CD4-positive, alpha-beta T cell (primary cell): ENCODE measurements around the gene ACP4. TPM values are rescaled to one million over a fixed set of nuclear protein-coding genes. Genes with fewer than 3 reads are reported as not detected.
A peak's percentile ranks its signal among the peaks of the same experiment; 100 is the strongest.

Experiments
- ATAC-seq: fragments of 200-7000 bp; cut with Tn5 transposase; one replicate; pipeline ENCODE4 v1.10.0; 2022; ENCODE audit warnings: mild to moderate bottlenecking; ENCODE audit not compliant: poor library complexity
- CTCF ChIA-PET: fragments of 350-600 bp; sonication (Branson Sonifier 250); formaldehyde crosslinking; loops from one replicate; lab custom pipeline; 2021; ENCODE audit warnings: antibody characterized with exemption, inconsistent platforms; lab: Charles Lee
- POLR2A ChIA-PET: fragments of 350-600 bp; sonication (Branson Sonifier 250); formaldehyde crosslinking; loops from one replicate; lab custom pipeline; 2021; ENCODE audit warnings: antibody characterized with exemption, inconsistent platforms; lab: Charles Lee
- DNase-seq, 14 experiments: peaks; one replicate each; pipeline ENCODE4 v3.0.0-alpha.2; 2013 to 2020; ENCODE audit warnings: mixed read lengths in 2 of 14
- H3K27ac ChIP-seq, 2 donors: one replicate each; pipeline versions ENCODE4 v1.5.1 to v1.7.0; 2013; ENCODE audit warnings: low read length in 2 of 2, low read depth in 1 of 2, mild to moderate bottlenecking in 1 of 2
- H3K27me3 ChIP-seq, 2 experiments: 1 replicate in 1 of 2; 2 replicates in 1 of 2; pipeline versions ENCODE4 v1.6.1 to v1.7.0; 2013; ENCODE audit warnings: low read length in 2 of 2, control low read depth in 1 of 2, mild to moderate bottlenecking in 1 of 2, moderate library complexity in 1 of 2; ENCODE audit not compliant: insufficient read depth in 2 of 2, control insufficient read depth in 1 of 2
- H3K36me3 ChIP-seq: one replicate; pipeline ENCODE4 v1.6.1; 2013; ENCODE audit warnings: low read length, control low read depth; ENCODE audit not compliant: insufficient read depth
- H3K4me1 ChIP-seq: one replicate; pipeline ENCODE4 v1.6.1; 2013; ENCODE audit warnings: low read length, control low read depth; ENCODE audit not compliant: insufficient read depth
- H3K4me3 ChIP-seq: one replicate; pipeline ENCODE4 v1.5.1; 2013; ENCODE audit warnings: mild to moderate bottlenecking, low read length, moderate library complexity
- H3K9me3 ChIP-seq, 2 experiments: 1 replicate in 1 of 2; 2 replicates in 1 of 2; pipeline versions ENCODE4 v1.6.1 to v1.7.0; 2013; ENCODE audit warnings: low read length in 2 of 2, mild to moderate bottlenecking in 2 of 2, control low read depth in 1 of 2, moderate library complexity in 1 of 2; ENCODE audit not compliant: control insufficient read depth in 1 of 2, insufficient read depth in 1 of 2
- H3K27ac Mint-ChIP-seq: one replicate; pipeline ENCODE4 v1.8.0; 2020; ENCODE audit warnings: mixed read lengths
- H3K27me3 Mint-ChIP-seq: one replicate; pipeline ENCODE4 v1.8.0; 2021; ENCODE audit warnings: mixed read lengths
- H3K36me3 Mint-ChIP-seq: one replicate; pipeline ENCODE4 v1.8.0; 2021; ENCODE audit warnings: low read depth, mixed read lengths
- H3K4me1 Mint-ChIP-seq: one replicate; pipeline ENCODE4 v1.8.0; 2021; ENCODE audit warnings: low read depth, mixed read lengths
- H3K4me3 Mint-ChIP-seq: one replicate; pipeline ENCODE4 v1.8.0; 2020; ENCODE audit warnings: mild to moderate bottlenecking, mixed read lengths
- H3K9me3 Mint-ChIP-seq: one replicate; pipeline ENCODE4 v1.8.0; 2020; ENCODE audit warnings: mixed read lengths
- intact Hi-C, 2 experiments: fragments of 100-400 bp; cut with DNase I in 1 of 2; cut with micrococcal nuclease in 1 of 2; formaldehyde crosslinking; loops; one replicate each; pipeline versions ENCODE4 v1.15.1 to v1.9.0; 2023 to 2025; cut with DNase I, micrococcal nuclease
- total RNA-seq, 174 experiments: library from RNA in 2 of 174; stranded (reverse) in 2 of 174; gene quantifications; one replicate each; pipeline ENCODE4 v1.2.3 and lab custom pipeline; 2021 to 2026
- TF ChIP-seq, protein P1 (sequence below): fragments of 200-600 bp; IDR thresholded peaks from one replicate; pipeline ENCODE4 v1.8.0; 2022; ENCODE audit warnings: antibody characterized with exemption, mild to moderate bottlenecking

The ACP4 gene
- total RNA-seq, 2 experiments from 2014 or later = not detected

- ChIA-PET POLR2A (no interaction called here), CTCF (interaction anchor here (1.4 kb wide), 1 partner anchor 126 kb away, joined by 3 read pairs; no protein-coding TSS in a partner anchor)
- Mint-ChIP-seq H3K4me1 (peaks cover 9% of the 10 kb centered on the region), H3K4me3 (no peak overlapping the region), H3K9me3 (no peaks in the 10 kb centered on the region), H3K27me3 (no peaks in the 10 kb centered on the region), H3K27ac (no peak overlapping the region), H3K36me3 (peaks cover 30% of the 10 kb centered on the region)
- Histone ChIP-seq H3K4me1 (peaks cover 15% of the 10 kb centered on the region), H3K27ac (no peak overlapping the region), H3K4me3 (no peak overlapping the region), H3K27me3 (no peaks in the 10 kb centered on the region), H3K9me3 (no peaks in the 10 kb centered on the region), H3K36me3 (peaks cover 28% of the 10 kb centered on the region)
- DNase-seq (no peak), ATAC-seq (peak; percentile 13)
- TF ChIP-seq, protein P1, sequence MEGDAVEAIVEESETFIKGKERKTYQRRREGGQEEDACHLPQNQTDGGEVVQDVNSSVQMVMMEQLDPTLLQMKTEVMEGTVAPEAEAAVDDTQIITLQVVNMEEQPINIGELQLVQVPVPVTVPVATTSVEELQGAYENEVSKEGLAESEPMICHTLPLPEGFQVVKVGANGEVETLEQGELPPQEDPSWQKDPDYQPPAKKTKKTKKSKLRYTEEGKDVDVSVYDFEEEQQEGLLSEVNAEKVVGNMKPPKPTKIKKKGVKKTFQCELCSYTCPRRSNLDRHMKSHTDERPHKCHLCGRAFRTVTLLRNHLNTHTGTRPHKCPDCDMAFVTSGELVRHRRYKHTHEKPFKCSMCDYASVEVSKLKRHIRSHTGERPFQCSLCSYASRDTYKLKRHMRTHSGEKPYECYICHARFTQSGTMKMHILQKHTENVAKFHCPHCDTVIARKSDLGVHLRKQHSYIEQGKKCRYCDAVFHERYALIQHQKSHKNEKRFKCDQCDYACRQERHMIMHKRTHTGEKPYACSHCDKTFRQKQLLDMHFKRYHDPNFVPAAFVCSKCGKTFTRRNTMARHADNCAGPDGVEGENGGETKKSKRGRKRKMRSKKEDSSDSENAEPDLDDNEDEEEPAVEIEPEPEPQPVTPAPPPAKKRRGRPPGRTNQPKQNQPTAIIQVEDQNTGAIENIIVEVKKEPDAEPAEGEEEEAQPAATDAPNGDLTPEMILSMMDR = no peak
- intact Hi-C loops = no loop called here
Observed at GRCh38 chr19:50796128-50796633, 6.0 kb downstream of the ACP4 start.

GRCh38 chr19:50796634-50797428 is 6.6 kb downstream of the ACP4 start:
- H3K36me3 ChIP-seq = peaks cover 30% of the 10 kb centered on the region
- H3K27me3 Mint-ChIP-seq = no peaks in the 10 kb centered on the region
- ATAC-seq = no peak
- peaks cover 10% of the 10 kb centered on the region for H3K4me1 Mint-ChIP-seq
- TF ChIP-seq, protein P1 = no peak
- ChIA-PET CTCF (no interaction called here), POLR2A (no interaction called here)
- H3K27me3 ChIP-seq = no peaks in the 10 kb centered on the region
- DNase-seq = no peak
- no peaks in the 10 kb centered on the region for H3K9me3 ChIP-seq
- no peaks in the 10 kb centered on the region for H3K9me3 Mint-ChIP-seq
- peaks cover 35% of the 10 kb centered on the region for H3K36me3 Mint-ChIP-seq
- no peak overlapping the region for H3K27ac ChIP-seq
- peaks cover 15% of the 10 kb centered on the region for H3K4me1 ChIP-seq
- H3K4me3 Mint-ChIP-seq = no peak overlapping the region
- intact Hi-C loops = no loop called here
- no peak overlapping the region for H3K27ac Mint-ChIP-seq
- no peak overlapping the region for H3K4me3 ChIP-seq

DNA sequence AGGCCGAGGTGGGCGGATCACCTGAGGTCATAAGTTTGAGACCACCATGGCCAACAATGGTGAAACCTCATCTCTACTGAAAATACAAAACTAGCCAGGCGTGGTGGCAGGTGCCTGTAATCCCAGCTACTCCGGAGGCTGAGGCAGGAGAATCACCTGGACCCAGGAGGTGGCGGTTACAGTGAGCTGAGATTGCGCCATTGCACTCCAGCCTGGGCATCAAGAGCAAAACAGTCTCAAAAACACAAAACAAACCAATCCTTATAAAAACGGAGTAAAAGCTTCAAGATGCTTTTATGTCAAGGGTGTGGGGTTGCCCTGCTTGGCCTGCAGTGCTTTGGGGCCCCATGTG is 7.2 kb downstream of the ACP4 start:
- DNase-seq (no peak), ATAC-seq (no peak)
- ChIA-PET POLR2A (no interaction called here), CTCF (no interaction called here)
- H3K9me3 Mint-ChIP-seq = no peaks in the 10 kb centered on the region
- no peak overlapping the region for H3K27ac Mint-ChIP-seq
- intact Hi-C loops = no loop called here
- no peak overlapping the region for H3K27ac ChIP-seq
- peaks cover 20% of the 10 kb centered on the region for H3K4me1 ChIP-seq
- H3K4me3 Mint-ChIP-seq = no peak overlapping the region
- H3K27me3 Mint-ChIP-seq = no peaks in the 10 kb centered on the region
- H3K9me3 ChIP-seq = no peaks in the 10 kb centered on the region
- H3K27me3 ChIP-seq = no peaks in the 10 kb centered on the region
- no peak overlapping the region for H3K4me3 ChIP-seq
- peaks cover 38% of the 10 kb centered on the region for H3K36me3 Mint-ChIP-seq
- peaks cover 10% of the 10 kb centered on the region for H3K4me1 Mint-ChIP-seq
- TF ChIP-seq, protein P1 = no peak
- H3K36me3 ChIP-seq = peaks cover 33% of the 10 kb centered on the region
